ENCODE data around the gene FASN.

DNA sequence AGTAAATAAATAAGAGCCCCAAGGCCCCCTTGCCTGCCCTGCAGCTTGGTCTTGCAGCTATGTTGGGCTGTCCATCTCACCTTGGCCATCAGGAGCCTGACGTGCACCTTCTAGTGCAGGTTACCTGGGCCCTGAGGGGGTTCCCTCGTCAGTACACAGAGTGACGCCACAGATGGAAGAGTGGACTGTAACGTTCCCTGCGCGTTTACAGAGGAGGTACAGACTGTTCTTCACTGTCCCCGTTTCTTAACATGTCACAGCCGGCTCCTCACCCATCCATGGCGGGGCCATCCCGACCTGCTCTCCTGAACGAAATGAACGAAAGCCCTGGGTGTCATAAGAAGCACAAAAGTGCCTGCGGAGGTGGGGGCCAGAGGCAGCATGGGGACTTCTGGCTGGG, 15.9 kb upstream of the FASN start:
- TF ChIP-seq, protein P1, sequence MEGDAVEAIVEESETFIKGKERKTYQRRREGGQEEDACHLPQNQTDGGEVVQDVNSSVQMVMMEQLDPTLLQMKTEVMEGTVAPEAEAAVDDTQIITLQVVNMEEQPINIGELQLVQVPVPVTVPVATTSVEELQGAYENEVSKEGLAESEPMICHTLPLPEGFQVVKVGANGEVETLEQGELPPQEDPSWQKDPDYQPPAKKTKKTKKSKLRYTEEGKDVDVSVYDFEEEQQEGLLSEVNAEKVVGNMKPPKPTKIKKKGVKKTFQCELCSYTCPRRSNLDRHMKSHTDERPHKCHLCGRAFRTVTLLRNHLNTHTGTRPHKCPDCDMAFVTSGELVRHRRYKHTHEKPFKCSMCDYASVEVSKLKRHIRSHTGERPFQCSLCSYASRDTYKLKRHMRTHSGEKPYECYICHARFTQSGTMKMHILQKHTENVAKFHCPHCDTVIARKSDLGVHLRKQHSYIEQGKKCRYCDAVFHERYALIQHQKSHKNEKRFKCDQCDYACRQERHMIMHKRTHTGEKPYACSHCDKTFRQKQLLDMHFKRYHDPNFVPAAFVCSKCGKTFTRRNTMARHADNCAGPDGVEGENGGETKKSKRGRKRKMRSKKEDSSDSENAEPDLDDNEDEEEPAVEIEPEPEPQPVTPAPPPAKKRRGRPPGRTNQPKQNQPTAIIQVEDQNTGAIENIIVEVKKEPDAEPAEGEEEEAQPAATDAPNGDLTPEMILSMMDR (IDR thresholded peaks at IDR 0.05): no peak
- no peak for TF ChIP-seq POLR2A (IDR thresholded peaks at IDR 0.05)

Measured in body of pancreas (tissue), 4 donors.